Activated naive CD4-positive, alpha-beta T cell treated with anti-CD3 and anti-CD28 coated beads, Interleukin-2, amount 10 ng/mL, durations not matched to agents 5 hours and 36 hours (primary cell): Measurements from ENCODE around the gene ZNF184. TPM values are rescaled to one million over a fixed set of nuclear protein-coding genes. Genes with fewer than 3 reads are reported as not detected.

Experiments used
- total RNA-seq, 2 experiments: library from RNA; stranded (reverse); gene quantifications; one replicate each; pipeline ENCODE4 v1.2.3, GENCODE V29; 2021

ZNF184 gene
- 10 to 100 TPM; 14.5 to 15.0 TPM for total RNA-seq

GRCh38 chr6:27472617-27473400 is at the start of gene ZNF184:
ZNF184 (minus strand) TSS chr6:27473105; CDS start chr6:27472294, 811 bp downstream.

Other genes with a start within 250 kb of the ZNF184 start
- gene PRSS16, start 225.4 kb downstream of the ZNF184 start, total RNA-seq, result 1 to 10 TPM in 1 of 2 experiments, under 1 TPM in 1; 0.65 to 1.1 TPM
- not detected for gene POM121L2, start 160.8 kb downstream of the ZNF184 start, total RNA-seq
- gene ZNF391, start 84.3 kb downstream of the ZNF184 start, total RNA-seq, result 1 to 10 TPM; 1.6 to 2.2 TPM